GM18517 (cell line): Measurements from ENCODE around the gene NOC2L.

ENCODE experiments used
- ATAC-seq: cut with Tn5 transposase; IDR thresholded peaks from one replicate; pipeline ENCODE4 v1.9.1; 2021; ENCODE audit warnings: mild to moderate bottlenecking, moderate library complexity; ENCODE audit not compliant: unreplicated experiment

Gene NOC2L

DNA sequence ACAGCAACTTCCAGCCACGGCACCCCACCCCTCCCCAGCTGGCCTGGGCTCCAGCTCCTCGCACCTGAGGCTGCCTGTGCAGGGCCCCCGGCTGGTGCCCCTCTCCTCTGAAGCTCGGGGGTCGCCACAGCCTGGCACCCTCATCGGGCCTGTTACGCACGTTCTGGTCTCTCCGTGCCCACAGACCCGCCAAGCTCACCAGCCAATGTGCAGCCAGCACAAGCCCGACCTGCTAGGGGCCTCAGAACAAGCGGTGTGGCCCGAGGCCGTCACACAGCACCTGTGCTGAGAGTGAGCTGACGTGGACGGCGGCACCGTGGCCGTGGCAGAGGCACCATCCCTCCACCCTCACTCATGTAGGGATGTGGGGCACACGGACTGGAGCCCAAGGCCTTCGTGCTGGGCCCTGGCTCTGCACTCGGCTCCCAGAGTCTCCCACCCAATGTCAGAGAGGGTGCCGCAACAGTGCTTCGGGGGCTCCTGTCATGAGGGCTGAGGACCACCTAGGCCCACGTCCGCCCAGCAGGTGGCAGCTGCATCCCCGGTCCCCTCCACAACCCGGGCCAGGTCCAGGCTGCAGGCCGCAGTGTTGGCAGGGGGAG lies 39.7 kb downstream of the NOC2L start:
- ATAC-seq = no peak

DNA sequence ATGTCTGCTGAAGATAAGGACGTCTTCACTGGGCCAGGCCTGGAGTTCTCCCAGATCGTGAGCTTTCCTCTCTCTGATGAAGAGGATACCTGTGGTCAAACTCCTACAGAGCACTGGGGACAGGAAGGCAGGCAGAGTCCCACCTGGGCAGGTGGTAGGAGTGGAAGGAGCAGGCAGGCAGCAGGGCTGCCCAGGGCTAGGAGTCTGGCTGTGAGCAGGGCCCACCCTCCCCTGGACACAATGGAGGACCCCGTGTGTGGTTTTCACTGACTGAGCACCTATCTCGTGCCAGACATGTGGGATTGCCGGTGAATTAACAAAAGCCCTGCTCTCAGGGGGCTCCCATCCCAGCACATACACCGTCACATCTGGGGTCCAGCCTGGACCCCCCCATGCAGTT lies 40.2 kb downstream of the NOC2L start:
- no peak for ATAC-seq

DNA sequence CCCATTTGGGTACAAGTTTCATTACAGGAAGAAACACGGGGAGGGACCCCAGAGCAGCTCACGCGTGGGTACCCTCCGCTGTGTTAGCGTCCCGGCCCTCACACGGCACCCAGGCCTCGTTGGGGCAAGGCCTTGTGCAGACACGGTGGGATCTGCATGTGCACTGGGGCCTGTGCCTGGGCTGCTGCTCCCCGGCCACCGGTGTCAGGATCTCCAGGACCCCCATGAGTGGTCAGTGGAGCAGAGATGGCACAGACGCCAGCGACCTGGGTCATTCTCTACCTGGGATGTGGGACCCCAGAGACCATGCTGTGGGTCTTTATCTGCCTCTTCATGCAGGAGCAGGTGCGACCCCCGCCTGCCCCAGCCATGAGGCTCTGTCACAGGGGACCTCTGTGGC lies 40.7 kb downstream of the NOC2L start:
- ATAC-seq = no peak

DNA sequence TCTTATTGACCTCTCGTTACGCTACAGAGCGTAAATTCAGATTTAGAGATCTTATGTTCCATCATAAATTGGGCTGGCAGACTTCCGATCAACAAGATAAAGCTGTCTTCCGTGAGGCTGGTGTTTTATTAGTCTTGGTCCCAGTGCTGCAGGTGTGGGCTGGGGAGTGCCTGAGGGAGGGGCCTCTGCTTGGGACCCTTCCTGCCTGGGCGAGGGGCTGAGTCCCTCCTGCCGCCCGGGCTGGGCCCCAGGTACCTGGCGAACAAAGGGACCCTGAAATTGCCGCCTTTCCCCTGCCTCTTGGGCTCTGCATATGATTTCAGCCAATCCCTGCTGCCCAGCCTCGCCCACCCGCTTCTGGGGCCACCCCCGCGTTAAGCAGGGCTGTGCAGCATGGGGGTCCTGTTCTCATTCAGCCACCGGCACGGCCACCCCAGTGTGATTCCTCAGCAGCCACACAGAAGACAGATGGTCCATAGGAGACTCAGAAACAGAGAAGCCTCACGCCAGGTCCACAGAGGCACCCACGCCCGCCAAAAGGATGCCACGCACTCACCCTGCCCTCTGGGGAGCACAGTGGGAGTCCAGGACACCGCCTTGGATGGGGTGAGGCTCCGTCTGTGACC lies 41.5 kb downstream of the NOC2L start:
- no peak for ATAC-seq

DNA sequence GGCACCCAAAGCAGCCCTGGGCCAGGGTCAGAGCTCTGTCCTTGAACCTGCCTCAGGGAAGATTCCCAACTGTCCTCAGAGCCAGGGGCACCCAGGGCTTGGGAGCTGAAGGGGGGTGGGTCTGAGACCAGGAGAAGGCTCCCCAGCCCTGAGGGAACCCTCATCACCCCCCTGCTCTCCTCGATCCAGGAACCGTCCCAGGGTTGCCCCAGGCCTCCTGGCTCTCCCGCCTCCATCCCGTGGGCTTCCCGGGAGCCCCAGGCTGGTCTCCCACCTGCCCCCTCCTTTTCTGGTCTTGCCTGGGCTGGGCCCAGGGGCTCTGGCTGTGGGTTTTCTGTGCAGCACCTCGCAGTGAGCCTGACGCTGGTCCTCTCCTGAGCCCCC lies 42.0 kb downstream of the NOC2L start:
- ATAC-seq = no peak

DNA sequence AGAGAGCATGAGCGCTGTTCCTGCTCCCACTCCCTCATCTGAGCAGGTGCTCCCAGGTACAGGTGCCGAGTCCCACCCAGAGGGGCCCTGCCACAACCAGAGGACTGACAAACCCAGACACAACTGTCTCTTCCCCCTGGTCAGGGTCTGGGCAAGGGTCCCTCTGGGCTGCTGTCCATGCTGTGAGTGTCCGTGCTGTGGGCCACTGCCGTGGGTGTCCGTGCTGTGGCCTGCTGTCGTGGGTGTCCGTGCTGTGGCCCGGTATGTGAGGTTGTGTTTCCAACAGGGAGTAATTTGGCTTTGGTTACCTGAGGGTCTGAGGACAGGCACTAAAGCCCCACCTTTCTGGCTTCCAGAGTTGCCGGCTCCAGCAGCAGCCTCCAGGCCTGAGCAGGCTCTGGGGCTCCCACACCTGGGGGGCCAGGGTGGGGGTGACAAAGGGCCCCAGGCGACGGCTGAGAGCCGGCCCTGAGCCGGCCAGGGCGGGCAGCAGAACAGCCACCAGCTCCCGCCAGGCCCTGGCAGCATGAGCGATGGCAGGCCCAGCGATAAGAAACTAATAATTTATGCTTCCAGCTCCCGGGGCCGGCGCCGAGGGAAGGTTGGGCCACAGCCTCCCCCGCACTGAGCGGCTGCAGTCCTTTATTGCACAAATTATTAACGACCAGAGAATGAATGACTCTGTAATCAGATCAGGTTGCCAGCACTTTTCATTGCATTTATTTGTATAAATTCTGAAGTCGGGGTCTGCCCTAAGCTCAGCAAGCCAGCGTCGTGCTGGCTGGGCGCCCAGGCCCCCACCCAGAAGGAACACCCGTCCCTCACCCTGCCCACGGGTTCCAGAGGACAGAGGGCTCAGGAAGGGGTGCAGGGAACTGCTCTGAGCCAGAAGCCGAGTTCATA lies 42.6 kb downstream of the NOC2L start:
- ATAC-seq = no peak

DNA sequence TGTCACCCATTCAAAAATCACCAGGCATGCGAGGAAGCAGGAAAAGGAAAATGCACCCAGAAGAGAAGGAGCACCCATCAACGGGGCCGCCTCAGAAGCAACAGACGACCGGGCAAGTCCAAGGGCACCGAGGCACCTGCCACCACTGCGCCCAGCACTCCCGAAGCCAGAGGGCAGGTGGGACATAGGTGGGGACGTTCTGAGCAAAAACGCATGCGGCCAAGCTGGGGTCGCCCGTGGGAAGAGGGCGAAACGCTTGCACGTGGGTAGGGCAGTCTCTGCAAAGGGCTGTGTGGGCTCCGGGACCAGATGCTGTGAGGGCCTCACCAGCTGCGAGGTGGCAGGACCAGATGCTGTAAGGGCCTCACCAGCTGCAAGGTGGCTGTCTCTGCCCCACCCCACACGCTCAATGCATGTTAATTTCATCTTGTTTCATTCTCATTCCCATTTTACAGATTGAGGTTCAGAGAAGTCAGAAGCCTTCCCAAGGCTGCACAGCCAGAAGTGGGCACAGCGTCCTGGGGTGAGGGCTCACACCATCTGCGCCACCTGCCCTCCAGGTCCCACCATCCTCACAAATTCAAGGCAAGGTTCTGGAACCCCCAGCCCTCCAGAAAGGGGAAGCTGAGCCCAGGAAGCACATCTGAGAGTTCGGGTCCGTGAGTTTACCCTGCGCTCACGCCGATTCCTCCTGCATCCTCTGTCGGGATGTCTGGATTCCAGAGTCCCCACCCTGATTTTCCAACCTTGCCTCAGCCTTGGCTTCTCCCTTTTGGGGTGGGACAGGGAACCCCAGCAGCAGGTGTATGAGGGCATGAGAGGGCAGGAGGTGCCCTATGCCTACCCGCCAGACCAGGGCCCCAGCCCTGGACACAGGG lies 43.5 kb downstream of the NOC2L start:
- no peak for ATAC-seq

DNA sequence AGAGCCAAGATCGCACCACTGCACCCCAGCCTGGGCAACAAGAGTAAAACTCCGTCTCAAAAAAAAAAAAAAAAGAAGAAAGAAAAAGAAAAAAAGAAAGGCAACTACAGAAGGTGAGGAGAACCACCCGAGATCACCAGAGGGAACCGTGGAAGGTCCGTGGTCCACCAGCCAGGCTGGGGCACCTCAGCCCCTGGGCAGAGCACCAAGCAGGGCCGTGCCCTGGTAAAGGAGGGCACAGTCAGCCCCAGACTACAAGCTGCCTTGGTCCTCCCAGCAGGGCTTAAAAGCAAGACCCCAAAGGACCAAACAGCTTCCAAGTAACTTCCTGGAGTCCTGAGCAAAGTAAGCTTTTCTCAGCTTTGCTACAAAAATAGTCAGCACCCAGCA lies 44.2 kb downstream of the NOC2L start:
- no peak for ATAC-seq

DNA sequence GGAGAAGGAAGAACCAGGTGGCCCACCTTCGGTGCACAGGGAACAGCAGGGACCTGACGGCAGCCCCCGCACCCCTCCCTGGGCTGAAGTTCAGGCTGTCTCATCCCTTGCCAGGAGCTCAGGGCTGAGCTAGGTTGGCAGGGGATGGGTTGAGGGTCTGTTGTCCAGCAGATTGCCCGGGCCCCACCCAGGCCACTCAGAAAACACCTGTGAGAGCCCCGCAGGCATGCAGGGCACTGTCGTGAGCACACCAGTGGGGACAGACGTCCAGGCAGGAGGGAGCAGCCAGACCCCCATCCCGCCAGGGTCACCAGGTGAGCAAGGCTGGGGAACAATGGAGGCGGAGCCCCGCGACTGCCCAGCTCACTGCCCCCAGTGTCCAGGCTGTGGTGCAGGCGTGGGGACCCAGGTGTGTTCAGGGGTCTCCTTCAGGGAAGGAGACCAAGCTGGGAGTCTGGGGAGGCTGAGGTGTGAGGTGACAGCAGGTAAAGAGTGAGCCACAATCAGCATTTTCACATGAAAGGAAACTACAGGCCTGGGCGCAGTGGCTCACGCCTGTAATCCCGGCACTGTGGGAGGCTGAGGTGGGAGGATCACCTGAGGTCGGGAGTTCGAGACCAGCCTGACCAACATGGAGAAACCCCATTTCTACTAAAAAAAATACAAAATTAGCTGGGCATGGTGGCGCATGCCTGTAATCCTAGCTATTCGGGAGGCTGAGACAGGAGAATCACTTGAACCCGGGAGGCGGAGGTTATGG lies 44.7 kb downstream of the NOC2L start:
- no peak for ATAC-seq

DNA sequence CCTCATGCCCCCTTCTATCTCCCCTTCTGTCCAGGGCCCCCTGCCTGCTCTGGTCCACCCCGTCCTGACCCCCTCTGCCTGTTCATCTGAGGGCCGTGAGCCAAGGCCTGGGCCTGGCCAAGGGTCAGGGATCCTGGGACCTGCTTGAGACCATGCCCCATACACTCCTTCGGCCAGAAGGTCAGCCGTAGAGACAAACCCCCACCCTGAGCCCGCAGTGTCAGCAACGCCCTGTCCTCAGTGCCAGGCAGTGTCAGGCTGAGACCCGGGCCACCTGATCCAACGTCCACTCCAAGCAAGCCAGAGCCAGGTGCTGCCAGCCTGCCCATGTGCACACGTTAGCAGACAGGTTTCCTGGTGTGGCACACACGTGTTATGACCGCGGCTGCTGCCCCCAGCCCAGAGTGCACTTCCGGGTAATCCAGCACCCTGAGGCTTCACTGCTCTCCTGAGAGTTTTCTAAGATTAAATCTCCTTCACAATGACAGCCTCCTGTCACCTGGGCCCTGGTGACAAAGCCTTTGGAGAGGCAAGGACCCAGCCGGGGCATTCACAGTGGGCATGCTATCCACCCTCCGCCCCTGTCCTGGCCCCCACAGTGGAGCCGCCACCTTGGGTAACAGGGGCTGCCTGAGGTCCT lies 45.4 kb downstream of the NOC2L start:
- no peak for ATAC-seq

DNA sequence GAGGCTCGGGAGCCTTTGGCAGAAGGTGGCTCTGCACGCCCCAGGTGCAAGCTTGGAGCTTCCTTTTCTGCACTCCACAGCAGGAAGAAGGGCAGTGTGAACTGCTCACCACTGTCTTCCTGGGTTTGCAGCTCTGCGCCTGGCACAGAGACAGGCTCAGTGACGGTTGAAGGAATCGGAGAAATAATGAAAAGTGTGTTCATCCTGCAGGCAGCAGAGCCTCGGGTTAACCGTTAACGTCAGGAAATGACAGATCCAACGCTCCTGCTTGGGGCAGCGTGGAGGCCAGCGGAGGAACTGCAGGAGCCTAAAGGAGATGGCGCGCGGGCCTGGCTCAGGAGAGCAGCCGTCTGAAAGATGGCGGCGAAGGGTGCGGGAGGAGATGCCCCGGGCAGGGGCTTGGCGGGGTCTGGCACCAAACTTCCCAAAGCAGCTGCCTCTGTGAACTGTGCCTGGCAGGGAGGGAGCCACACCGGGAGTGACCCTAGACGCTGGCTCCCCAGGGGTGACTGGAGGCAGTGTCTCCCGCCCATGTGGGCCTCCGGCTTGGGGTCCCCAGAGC lies 46.2 kb downstream of the NOC2L start:
- no peak for ATAC-seq

DNA sequence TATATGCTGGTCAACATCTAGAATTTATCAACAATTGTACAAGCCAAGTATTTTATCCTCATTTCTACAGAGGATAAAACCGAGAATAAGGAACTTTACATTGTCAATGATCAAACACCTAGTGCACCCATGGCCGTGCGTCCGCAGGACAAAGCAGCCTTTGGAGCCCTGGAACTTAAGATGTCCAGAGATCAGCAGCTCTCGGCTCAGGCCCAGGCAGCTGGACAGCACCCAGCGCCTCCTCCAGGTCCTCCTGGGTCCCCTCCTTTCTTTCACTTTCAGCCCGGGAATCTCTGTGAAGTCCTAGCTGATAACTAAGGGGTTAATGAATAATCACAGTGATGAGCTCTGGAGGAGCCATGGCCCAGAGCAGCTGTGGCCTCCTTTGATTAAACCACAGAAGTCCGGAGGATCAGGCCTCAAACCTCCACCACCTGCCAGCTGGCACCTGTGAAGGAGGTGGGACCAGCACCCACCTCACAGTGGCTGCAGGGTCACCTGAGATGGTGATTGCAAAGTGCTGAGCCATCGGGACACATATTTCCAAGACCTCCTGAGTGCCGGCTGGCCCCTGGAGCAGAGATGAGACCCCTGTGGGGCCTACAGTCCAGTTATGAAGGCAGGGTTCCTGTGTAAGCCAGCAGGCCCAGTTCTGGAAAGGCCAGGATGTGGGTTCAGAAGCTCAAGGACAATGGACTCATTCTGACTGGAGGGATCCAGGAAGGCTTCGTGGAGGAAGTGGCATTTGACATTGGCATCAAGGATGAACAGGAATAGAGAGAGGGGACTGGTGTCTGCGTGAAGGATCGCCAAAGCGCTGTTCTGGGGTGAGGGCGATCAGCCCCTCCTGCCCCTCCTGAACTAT lies 46.9 kb downstream of the NOC2L start:
- no peak for ATAC-seq

DNA sequence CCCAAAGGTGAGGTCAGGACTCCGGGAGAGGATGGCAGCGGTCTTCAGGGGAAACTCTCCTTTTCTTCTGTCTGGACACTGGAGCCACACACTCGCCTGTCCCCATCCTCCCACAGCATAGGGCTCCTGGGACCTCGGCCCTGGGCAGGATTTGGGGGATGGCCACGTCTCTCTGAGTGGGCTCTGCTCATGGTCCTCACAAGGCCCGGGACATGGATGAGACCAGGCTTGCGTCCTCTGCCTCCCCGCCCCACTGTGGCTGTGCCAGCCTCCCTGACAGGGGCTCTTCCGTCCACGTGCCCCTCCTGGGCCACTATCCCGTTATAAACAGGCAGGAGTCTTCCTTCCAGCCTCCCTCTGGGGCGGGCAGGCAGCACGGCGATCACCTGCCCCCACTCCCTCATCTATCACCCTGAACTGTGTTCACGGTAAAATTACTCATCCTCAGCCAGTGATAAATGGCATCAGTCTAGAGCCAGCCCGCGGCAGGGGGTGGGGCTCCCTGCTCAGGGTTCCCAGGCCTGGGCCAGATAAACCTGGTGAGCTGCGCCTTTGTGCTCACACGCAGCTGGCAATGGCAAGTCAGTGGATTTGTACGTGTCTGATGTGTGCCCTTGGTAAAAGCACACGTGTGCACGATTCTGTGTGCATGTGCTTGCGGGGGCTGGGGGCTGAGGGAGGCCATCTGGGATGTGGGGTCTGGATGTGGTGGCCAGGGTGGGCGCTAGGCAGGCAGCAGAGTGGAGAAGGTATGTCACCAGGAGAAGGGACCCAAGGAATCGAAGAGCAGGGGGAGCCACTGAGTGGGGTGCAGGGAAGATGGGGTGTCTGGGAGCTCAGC lies 48.0 kb downstream of the NOC2L start:
- ATAC-seq = no peak

DNA sequence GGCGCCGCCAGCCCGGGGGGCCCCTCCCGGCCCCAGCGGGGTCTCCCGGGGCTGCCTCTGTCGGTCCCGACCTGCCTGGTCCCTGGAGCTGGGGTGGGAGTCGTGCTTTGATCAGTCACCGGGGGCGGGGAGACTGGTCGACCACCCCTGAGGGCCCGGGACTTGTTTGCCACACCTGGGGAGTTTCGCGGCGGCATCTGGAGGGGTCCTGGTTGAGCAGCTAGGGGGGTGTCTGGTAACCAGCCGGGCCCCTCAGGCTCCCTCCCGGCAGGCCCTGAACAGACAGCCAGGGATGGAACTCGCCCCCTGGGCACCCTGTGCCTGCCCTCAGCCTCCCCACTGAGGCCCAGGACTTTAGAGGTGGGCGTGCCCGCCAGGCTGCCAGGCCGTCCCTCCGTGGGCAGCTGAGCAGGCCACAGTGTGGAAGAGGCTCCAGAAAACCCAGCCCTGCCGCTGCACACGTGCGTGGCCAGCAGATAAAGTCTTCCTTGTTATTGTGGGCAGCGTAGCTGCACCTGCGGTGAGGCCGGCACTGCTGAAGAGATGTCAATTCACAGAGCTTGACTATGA lies 48.7 kb downstream of the NOC2L start:
- no peak for ATAC-seq

DNA sequence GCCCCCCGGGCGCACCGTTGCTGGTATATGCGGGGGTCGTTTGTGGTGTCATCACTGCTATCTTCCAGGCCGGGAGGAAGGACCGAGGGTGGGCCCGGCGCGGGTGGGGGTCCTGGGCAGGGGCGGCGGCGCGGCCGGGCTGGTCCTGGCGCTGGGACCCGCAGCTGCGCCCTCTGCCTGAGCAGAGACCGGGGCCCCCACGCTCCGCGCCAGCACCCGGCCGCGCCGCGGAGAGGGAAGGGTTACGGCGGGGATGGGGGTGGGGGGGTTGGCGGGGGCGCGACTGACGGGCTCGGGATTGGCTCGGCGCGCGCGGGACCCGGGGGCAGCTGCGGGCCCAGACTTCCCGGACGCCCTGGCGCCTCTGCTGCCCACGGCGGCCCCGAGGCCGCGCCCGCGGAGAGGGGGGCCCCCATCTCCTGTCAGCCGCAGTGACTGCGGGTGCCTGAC lies 49.2 kb downstream of the NOC2L start:
- no peak for ATAC-seq

DNA sequence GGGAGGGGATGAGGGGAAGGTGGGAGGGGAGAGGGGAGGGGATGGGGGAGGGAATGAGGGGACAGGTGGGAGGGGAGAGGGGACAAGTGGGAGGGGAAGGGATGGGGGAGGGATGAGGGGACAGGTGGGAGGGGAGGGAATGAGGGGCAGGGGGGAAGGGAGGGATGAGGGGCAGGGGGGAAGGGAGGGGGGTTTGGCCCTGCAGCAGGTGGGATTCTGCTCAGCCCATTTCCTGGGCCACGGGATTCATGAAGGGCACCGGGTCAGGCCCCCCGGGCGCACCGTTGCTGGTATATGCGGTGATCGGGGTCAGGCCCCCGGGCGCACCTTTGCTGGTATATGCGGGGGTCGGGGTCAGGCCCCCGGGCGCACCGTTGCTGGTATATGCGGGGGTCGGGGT lies 50.4 kb downstream of the NOC2L start:
- no peak for ATAC-seq
